ENCODE data around the gene APOO.

APOO gene

GRCh38 chrX:23819385-23820234 is 88.1 kb downstream of the APOO start:
- no peak for DNase-seq (ENCODE audit: low read depth, low spot score)

DNA sequence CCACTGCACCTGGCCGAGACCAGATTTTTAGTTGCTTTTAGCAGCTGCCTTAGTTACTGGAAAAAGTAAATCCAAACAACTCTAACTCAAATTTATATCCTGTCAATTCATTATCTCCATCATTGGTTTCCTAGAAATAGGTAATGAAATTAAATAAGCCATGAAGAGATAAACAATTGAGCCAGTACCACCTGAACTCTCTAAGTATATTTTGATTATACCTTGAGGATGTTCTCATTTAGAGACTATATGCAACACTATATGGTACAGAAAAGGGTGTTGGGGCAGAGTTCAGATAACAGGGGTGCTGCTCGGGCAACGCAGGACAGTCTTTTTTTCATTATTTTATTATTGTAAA is 89.8 kb downstream of the APOO start:
- DNase-seq (ENCODE audit: low read depth, low spot score): no peak

DNA sequence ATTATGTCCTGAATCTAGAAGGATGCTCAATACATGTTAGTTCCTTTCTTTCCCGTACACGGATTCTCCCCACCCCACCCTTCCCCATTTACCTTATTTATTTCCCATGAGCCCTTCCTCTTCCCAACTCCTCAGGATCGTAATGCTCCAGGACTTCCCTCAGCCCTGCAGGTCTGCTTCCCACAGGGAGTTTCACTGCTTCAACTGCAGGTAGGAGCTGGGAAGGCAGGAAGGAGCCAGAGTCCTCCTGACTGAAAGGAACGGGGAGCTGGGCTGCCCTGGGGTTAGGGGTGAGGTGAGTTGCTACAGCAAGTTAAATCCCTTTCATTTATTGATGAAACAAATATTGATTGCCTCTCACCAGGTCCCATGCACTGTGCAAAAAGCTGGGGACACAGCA is 91.6 kb downstream of the APOO start:
- DNase-seq (ENCODE audit: low read depth, low spot score): no peak

- no peak for DNase-seq (ENCODE audit: low read depth, low spot score)
Measured at GRCh38 chrX:23815376-23815775, 92.4 kb downstream of the APOO start.

GRCh38 chrX:23813808-23814207 is 93.9 kb downstream of the APOO start:
- DNase-seq (ENCODE audit: low read depth, low spot score): no peak

DNA sequence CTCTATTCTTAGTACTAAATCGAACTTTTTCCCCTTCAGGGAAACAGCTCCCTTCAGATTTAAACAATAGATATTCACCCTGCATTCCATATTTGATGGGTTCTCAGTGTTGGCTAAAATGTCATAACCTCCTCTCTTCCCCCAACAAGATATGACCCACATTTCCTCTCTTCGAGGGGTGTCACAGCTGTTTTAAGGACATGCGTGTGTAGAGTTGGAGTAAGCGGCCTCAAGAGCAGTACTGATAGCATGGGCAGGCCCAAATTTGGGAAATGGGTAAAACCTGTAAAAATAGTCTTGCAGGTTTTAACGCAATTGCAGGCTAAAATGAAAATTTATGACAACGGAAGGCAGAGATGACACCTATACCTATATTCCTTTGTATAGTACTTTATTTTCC is 96.1 kb downstream of the APOO start:
- no peak for DNase-seq (ENCODE audit: low read depth, low spot score)

- DNase-seq (ENCODE audit: low read depth, low spot score): no peak
Measured at GRCh38 chrX:23811108-23811651, 96.6 kb downstream of the APOO start.

- no peak for DNase-seq (ENCODE audit: low read depth, low spot score)
Measured at GRCh38 chrX:23810279-23810678, 97.5 kb downstream of the APOO start.

- no peak for DNase-seq (ENCODE audit: low read depth, low spot score)
Measured at GRCh38 chrX:23805389-23805788, 102.3 kb downstream of the APOO start.

DNA sequence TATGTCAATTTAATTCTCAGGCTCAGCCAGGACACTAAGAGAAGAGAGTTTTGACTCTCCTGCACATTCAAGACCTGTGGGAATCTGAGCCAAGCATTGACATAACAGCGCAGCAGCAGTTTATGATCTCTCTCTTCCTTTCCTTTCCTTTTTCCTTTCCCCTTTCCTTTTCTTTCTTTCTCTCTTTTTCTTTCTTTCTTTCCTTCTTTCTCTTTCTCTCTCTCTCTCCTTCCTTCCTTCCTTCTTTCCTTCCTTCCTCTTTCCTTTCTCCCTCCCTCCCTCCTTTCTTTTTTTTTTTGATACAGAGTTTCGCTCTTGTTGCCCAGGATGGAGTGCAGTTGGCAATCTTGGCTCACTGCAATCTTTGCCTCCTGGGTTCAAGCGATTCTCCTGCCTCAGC is 103.2 kb downstream of the APOO start:
- DNase-seq (ENCODE audit: low read depth, low spot score): no peak

DNA sequence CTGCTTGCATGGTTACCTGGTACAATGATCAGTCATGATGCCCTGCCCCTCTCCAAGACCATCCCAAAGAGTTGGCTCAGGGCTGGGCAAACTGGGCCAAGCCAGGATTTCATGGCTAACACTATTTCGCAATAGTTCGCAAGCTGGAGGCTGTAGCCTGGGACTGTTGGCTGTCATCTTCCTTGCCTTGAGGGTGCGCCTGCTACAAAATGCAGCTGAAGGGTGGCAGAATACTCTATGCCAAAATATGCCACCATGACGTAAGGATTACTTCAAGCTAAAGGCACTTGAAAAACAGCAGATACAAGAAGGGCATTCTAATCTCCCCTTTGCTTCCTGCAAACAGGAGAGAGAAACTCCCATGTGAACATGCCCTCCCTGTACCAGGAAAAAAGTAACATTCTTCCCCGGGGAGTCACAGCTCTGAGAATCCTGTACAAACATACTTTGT is 103.8 kb downstream of the APOO start:
- DNase-seq (ENCODE audit: low read depth, low spot score): no peak

DNA sequence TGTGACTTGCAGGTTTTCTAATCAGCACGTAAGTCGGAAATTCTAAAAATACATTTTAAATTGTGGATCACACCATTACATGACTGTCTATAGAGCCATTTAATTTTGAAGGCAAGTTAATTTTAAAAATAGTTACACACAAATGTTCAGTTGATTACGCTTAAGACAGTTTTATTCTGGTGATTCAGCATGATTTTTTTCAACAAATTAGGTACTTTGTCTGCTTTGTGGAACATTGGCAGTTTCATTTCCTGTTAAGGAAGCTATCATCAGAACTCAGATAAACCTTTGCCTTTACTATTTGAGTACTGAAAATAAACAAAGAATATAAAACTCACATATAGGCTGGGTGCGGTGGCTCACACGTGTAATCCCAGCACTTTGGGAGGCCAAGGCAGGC is 105.3 kb downstream of the APOO start:
- no peak for DNase-seq (ENCODE audit: low read depth, low spot score)

DNA sequence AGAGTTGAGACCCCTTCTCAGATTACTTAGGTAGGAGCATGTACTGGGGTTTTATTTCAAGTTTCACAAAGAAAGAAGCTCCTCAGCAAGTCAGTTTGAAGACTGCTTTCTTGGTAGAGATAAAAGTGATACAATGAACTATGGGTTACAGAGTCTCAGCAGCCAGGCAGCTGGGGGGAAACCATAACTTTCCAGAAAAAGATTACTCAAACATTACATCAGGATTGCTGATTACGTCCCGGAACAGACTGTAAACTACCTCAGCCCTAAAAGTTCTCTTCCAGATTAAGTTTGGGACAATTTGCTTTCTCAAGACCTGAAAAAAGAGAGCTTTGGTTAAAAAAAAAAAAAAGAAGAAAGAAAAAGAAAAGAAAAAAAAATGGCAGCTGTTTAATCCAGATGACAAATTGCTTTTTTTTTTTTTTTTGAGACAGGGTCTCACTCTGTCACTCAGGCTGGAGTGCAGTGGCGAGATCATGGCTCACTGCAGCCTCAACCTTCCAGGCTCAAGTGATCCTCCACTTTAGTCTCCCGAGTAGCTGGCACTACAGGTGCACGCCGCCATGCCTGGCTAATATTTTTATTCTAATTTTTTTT is 108.2 kb downstream of the APOO start:
- no peak for DNase-seq (ENCODE audit: low read depth, low spot score)

DNA sequence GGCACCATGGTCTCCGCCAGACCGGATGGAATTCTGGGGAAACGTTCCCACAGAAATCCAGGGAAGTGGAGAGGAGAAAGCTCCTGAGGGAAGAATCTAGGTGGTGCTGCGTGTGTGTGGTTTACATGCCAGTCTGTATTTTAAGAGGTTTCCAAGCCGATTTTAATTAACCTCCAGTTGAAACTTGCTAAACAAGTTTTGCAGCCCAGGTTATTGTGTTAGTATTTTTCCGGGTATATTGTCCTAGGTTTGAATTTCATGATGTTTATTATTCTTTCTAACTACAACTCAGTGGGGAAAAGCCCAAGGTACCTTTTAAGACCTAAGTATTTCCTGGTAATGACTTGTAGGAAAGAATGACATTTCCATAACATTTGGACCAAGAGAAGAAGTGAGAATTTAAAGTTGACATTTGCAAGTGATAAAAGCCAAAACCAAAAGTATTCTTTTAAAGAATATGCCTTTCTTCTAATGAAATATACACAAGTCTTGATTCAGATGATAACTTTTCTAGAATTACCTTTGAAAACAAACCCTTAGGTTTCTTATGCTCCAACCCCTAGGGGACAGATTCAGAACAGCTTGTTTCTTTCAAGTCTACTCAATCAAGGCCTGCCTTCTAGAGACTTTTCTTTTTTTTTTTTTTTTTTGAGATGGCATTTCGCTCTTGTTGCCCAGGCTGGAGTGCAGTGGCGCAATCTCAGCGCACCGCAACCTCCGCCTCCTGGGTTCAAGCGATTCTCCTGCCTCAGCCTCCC is 110.2 kb downstream of the APOO start:
- DNase-seq (ENCODE audit: low read depth, low spot score): no peak

DNA sequence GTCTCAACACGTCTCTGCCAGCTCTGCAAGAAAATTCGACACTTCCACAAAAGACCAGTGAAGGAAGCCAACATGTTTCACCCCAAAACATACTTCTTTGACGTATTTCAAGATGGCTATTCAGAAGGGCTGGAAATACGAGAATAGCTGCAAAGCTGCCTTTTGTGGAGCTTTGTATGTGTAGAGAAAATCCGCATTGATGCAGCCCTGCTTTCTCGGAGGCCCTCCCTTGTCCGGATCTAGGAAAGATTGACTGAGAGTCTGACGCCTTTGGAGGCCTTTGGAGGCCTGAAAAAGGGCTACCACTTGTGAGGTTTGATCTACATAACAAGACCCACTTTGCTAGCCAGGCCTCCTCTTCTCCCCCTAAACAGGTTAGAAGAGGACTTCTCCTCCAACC is 112.5 kb downstream of the APOO start:
- DNase-seq (ENCODE audit: low read depth, low spot score): no peak

GRCh38 chrX:23792861-23793553 is 114.7 kb downstream of the APOO start:
- DNase-seq (ENCODE audit: low read depth, low spot score): no peak

GRCh38 chrX:23790155-23790497 is 117.6 kb downstream of the APOO start:
- DNase-seq (ENCODE audit: low read depth, low spot score): no peak

- no peak for DNase-seq (ENCODE audit: low read depth, low spot score)
Measured at GRCh38 chrX:23789386-23790154, 118.2 kb downstream of the APOO start.

DNA sequence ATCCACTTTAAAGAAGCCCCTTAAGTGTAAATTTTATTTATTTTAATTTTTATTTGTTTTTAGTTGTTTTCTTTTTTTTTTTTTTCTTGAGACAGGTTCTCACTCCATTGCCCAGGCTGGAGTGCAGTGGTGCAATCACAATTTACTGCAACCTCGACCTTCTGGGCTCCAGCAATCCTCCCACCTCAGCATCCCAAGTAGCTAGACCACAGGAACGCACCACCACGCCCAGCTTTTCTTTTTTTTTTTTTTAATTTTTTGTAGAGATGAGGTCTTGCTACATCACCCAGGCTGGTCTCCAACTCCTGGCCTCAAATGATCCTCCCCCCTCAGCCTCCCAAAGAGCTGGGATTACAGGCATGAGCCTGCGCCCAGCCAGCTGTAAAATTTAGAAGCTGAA is 118.8 kb downstream of the APOO start:
- DNase-seq (ENCODE audit: low read depth, low spot score): no peak

- no peak for DNase-seq (ENCODE audit: low read depth, low spot score)
Measured at GRCh38 chrX:23788521-23788920, 119.2 kb downstream of the APOO start.

DNA sequence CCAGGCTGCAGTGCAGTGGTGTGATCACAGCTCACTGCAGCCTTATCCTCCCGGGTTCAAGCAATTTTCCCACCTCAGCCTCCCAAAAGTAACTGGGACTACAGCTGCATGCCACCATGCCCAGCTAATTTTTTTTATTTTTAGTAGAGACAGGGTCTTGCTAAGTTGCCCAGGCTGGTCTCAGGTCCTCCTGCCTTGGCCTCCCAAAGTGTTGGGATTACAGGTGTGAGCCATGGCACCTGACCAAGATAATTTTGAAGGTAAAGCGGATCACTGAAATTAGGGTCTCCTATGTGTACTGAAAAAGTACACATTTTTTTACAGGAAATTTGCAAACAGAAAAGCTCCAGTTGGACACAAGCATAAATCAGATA is 120.0 kb downstream of the APOO start:
- DNase-seq (ENCODE audit: low read depth, low spot score): no peak

All from activated CD4-positive, CD25-positive, alpha-beta regulatory T cell treated with anti-CD3 and anti-CD28 coated beads, Interleukin-2, amount 50 U/mL, for 16 hours (primary cell).